ENCODE results near the gene TPO. TPM values are rescaled to one million over a fixed set of nuclear protein-coding genes. Genes with fewer than 3 reads are reported as not detected.

TPO gene
- total and polyA plus RNA-seq, 11 donors, result 3.0 to 13.8 (median 8.4) TPM

GRCh38 chr2:1510176-1510575 lies 96.9 kb downstream of the TPO start:
- intact Hi-C loops (cut with DNase I), result no loop called here
- Histone ChIP-seq H3K4me1 (peaks cover 0 to 11% (median 0%) of the 10 kb centered on the region in 12 donors), H3K36me3 (no peaks in the 10 kb centered on the region), H3K27me3 (peaks cover 0 to 12% (median 0%) of the 10 kb centered on the region in 9 donors), H3K4me3 (no peak overlapping the region), H3K9me3 (no peaks in the 10 kb centered on the region), H3K27ac (peak overlapping the region; percentile 5 to 91 (median 68))
- 53 to 64% (median 59%) methylated on average over 4 of the region's 4 CpGs for WGBS, 4 donors
- ATAC-seq (peak; percentile 16 to 61 (median 38)), DNase-seq (peak in 1 of 5 donors; percentile 21)
- TF ChIP-seq, protein P1, sequence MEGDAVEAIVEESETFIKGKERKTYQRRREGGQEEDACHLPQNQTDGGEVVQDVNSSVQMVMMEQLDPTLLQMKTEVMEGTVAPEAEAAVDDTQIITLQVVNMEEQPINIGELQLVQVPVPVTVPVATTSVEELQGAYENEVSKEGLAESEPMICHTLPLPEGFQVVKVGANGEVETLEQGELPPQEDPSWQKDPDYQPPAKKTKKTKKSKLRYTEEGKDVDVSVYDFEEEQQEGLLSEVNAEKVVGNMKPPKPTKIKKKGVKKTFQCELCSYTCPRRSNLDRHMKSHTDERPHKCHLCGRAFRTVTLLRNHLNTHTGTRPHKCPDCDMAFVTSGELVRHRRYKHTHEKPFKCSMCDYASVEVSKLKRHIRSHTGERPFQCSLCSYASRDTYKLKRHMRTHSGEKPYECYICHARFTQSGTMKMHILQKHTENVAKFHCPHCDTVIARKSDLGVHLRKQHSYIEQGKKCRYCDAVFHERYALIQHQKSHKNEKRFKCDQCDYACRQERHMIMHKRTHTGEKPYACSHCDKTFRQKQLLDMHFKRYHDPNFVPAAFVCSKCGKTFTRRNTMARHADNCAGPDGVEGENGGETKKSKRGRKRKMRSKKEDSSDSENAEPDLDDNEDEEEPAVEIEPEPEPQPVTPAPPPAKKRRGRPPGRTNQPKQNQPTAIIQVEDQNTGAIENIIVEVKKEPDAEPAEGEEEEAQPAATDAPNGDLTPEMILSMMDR (IDR thresholded peaks at IDR 0.05), result no peak
- TF ChIP-seq POLR2A (IDR thresholded peaks at IDR 0.05), result no peak

DNA sequence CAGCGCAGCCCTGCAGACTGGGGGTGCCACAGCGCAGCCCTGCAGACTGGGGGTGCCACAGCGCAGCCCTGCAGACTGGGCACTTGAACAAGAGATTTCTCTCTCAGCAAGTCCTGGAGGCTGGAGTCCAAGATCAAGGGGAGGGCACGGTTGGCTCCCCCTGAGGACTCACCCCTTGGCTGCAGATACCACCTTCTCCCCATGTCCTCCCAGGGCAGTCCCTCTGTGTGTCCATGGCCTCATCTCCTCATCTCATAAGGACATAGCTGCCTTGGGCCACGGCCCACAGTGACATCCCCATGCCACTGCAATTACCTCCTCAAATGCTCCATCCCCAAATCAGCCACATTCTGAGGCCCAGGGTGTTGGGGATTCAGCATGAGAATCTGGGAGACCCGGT lies 98.2 kb downstream of the TPO start:
- Histone ChIP-seq H3K36me3 (no peaks in the 10 kb centered on the region), H3K4me3 (no peak overlapping the region), H3K9me3 (no peaks in the 10 kb centered on the region), H3K27ac (peak overlapping the region in 2 of 12 donors; percentile 20 to 51), H3K4me1 (peaks cover 0 to 11% (median 0%) of the 10 kb centered on the region in 12 donors), H3K27me3 (peaks cover 0 to 12% (median 0%) of the 10 kb centered on the region in 9 donors)
- ATAC-seq (no peak), DNase-seq (peak in 1 of 5 donors; percentile 5)
- no peak for TF ChIP-seq POLR2A (IDR thresholded peaks at IDR 0.05)
- TF ChIP-seq, protein P1 (IDR thresholded peaks at IDR 0.05), result no peak
- intact Hi-C loops (cut with DNase I), result no loop called here
- WGBS, 4 donors, result 59 to 71% (median 69%) methylated on average over 4 to 6 of the region's 6 CpGs

DNA sequence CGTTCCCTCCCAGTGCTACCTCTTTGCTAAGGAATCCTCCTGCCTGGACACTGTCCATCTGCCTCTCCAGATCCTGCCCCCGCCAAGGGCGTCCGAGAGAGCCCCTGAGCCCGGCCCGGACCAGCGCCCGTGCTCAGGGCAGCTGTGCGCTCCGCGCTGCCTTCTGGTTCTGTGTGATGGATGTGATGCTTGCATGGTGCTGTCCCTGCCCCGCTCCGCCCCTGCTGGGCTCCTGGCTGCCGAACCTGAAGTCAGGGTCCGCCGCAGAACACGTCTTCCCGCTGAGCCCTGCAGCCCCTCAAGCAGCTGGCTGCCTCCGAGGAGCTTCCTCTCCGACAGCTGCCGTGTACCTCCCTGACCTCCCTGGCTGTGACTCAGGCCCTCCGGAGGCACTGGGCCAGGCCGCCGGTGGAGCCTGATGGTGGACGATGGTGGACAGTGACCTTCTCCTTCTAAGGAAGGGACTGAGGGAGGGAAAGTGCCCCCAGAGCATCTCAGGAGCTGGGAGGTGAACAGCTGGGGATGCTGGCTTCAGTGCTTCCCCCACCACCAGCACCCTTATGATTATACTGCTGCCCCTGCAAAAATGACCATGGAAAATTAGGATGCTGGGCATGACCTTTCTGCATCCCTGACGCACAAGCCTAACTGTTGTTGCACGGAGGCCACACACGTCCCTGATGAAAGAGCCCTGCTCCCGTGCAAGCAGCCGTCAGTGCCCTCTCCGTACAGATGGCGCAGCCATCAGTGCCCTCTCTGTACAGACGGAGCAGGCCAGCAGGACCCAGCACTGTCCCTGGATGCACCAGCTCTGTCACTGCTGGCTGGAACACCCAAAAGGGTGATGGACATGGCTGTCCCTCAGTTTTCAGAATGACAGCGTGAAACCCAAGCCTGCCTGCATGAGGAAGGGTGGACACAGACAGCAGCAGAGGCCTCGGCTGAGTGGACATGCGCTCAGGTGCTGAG lies 99.3 kb downstream of the TPO start:
- Histone ChIP-seq H3K27me3 (peaks cover 0 to 12% (median 0%) of the 10 kb centered on the region in 9 donors), H3K27ac (peak overlapping the region in 2 of 12 donors; percentile 28 to 51), H3K36me3 (no peaks in the 10 kb centered on the region), H3K4me3 (no peak overlapping the region), H3K9me3 (no peaks in the 10 kb centered on the region), H3K4me1 (peaks cover 0 to 11% (median 0%) of the 10 kb centered on the region in 12 donors)
- TF ChIP-seq, protein P1 (IDR thresholded peaks at IDR 0.05), result no peak
- TF ChIP-seq POLR2A (IDR thresholded peaks at IDR 0.05), result no peak
- WGBS, 4 donors, result 86 to 89% (median 87%) methylated on average over 29 to 36 of the region's 36 CpGs
- peak in 1 of 5 donors; percentile 13 for DNase-seq
- intact Hi-C loops (cut with DNase I), result no loop called here
- no peak for ATAC-seq

- intact Hi-C loops (cut with DNase I), result no loop called here
- Histone ChIP-seq H3K4me3 (no peak overlapping the region), H3K27ac (peak overlapping the region in 1 of 12 donors; percentile 44), H3K36me3 (no peaks in the 10 kb centered on the region), H3K9me3 (no peaks in the 10 kb centered on the region), H3K27me3 (peaks cover 0 to 12% (median 0%) of the 10 kb centered on the region in 9 donors), H3K4me1 (peaks cover 0 to 18% (median 2%) of the 10 kb centered on the region in 12 donors)
- 67 to 76% (median 71%) methylated on average over 15 to 18 of the region's 18 CpGs for WGBS, 4 donors
- no peak for ATAC-seq
- no peak for TF ChIP-seq POLR2A (IDR thresholded peaks at IDR 0.05)
- TF ChIP-seq, protein P1 (IDR thresholded peaks at IDR 0.05), result no peak
- DNase-seq, result peak in 1 of 5 donors; percentile 14
Observed at GRCh38 chr2:1514391-1515072, 101.3 kb downstream of the TPO start.
